ENCODE results near the gene DNMT3A. TPM values are rescaled to one million over a fixed set of nuclear protein-coding genes. Genes with fewer than 3 reads are reported as not detected.
A peak's percentile ranks its signal among the peaks of the same experiment; 100 is the strongest.

The DNMT3A gene
- total RNA-seq, 1 donor from 2014 or later: 80.2 TPM

- Mint-ChIP-seq H3K9me3 (ENCODE audit: unreplicated experiment) (no peaks in the 10 kb centered on the region), H3K27me3 (ENCODE audit: unreplicated experiment) (no peaks in the 10 kb centered on the region), H3K4me1 (ENCODE audit: unreplicated experiment) (peaks cover 50% of the 10 kb centered on the region), H3K4me3 (ENCODE audit: unreplicated experiment) (no peak overlapping the region), H3K27ac (ENCODE audit: unreplicated experiment) (no peak overlapping the region), H3K36me3 (ENCODE audit: unreplicated experiment) (peaks cover 10% of the 10 kb centered on the region)
- DNase-seq (ENCODE audit: extremely low spot score, unreplicated experiment): no peak
- TF ChIP-seq, protein P1, sequence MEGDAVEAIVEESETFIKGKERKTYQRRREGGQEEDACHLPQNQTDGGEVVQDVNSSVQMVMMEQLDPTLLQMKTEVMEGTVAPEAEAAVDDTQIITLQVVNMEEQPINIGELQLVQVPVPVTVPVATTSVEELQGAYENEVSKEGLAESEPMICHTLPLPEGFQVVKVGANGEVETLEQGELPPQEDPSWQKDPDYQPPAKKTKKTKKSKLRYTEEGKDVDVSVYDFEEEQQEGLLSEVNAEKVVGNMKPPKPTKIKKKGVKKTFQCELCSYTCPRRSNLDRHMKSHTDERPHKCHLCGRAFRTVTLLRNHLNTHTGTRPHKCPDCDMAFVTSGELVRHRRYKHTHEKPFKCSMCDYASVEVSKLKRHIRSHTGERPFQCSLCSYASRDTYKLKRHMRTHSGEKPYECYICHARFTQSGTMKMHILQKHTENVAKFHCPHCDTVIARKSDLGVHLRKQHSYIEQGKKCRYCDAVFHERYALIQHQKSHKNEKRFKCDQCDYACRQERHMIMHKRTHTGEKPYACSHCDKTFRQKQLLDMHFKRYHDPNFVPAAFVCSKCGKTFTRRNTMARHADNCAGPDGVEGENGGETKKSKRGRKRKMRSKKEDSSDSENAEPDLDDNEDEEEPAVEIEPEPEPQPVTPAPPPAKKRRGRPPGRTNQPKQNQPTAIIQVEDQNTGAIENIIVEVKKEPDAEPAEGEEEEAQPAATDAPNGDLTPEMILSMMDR (IDR thresholded peaks at IDR 0.05): no peak
Observed at GRCh38 chr2:25334482-25334881, 7.2 kb downstream of the DNMT3A start.

- Mint-ChIP-seq H3K36me3 (ENCODE audit: unreplicated experiment) (peaks cover 10% of the 10 kb centered on the region), H3K27ac (ENCODE audit: unreplicated experiment) (no peak overlapping the region)
- TF ChIP-seq, protein P1 (IDR thresholded peaks at IDR 0.05): no peak
Observed at GRCh38 chr2:25333981-25334380, 7.7 kb downstream of the DNMT3A start.

GRCh38 chr2:25332571-25332970 is 9.2 kb downstream of the DNMT3A start:
- Mint-ChIP-seq H3K4me3 (ENCODE audit: unreplicated experiment) (no peak overlapping the region), H3K27ac (ENCODE audit: unreplicated experiment) (peak overlapping the region; percentile 31), H3K4me1 (ENCODE audit: unreplicated experiment) (peaks cover 37% of the 10 kb centered on the region), H3K9me3 (ENCODE audit: unreplicated experiment) (no peaks in the 10 kb centered on the region), H3K36me3 (ENCODE audit: unreplicated experiment) (peaks cover 13% of the 10 kb centered on the region), H3K27me3 (ENCODE audit: unreplicated experiment) (no peaks in the 10 kb centered on the region)
- DNase-seq (ENCODE audit: extremely low spot score, unreplicated experiment): no peak
- TF ChIP-seq, protein P1 (IDR thresholded peaks at IDR 0.05): no peak

More at GRCh38 chr2:25333981-25334380, 7.7 kb downstream of the DNMT3A start:
- Mint-ChIP-seq H3K4me1 (ENCODE audit: unreplicated experiment) (peaks cover 49% of the 10 kb centered on the region), H3K27me3 (ENCODE audit: unreplicated experiment) (no peaks in the 10 kb centered on the region), H3K9me3 (ENCODE audit: unreplicated experiment) (no peaks in the 10 kb centered on the region), H3K4me3 (ENCODE audit: unreplicated experiment) (no peak overlapping the region)
- DNase-seq (ENCODE audit: extremely low spot score, unreplicated experiment): no peak

GRCh38 chr2:25331686-25332365 is 9.9 kb downstream of the DNMT3A start:
- Mint-ChIP-seq H3K27ac (ENCODE audit: unreplicated experiment) (peak overlapping the region; percentile 25), H3K4me3 (ENCODE audit: unreplicated experiment) (no peak overlapping the region), H3K27me3 (ENCODE audit: unreplicated experiment) (no peaks in the 10 kb centered on the region), H3K36me3 (ENCODE audit: unreplicated experiment) (peaks cover 18% of the 10 kb centered on the region), H3K9me3 (ENCODE audit: unreplicated experiment) (peaks cover 5% of the 10 kb centered on the region), H3K4me1 (ENCODE audit: unreplicated experiment) (peaks cover 32% of the 10 kb centered on the region)
- DNase-seq (ENCODE audit: extremely low spot score, unreplicated experiment): no peak
- TF ChIP-seq, protein P1 (IDR thresholded peaks at IDR 0.05): no peak

GRCh38 chr2:25330937-25331336 is 10.8 kb downstream of the DNMT3A start:
- peaks cover 9% of the 10 kb centered on the region for H3K9me3 Mint-ChIP-seq (ENCODE audit: unreplicated experiment)
- H3K27me3 Mint-ChIP-seq (ENCODE audit: unreplicated experiment): no peaks in the 10 kb centered on the region
- H3K27ac Mint-ChIP-seq (ENCODE audit: unreplicated experiment): no peak overlapping the region
- H3K36me3 Mint-ChIP-seq (ENCODE audit: unreplicated experiment): peaks cover 23% of the 10 kb centered on the region
- DNase-seq (ENCODE audit: extremely low spot score, unreplicated experiment): no peak
- no peak overlapping the region for H3K4me3 Mint-ChIP-seq (ENCODE audit: unreplicated experiment)
- H3K4me1 Mint-ChIP-seq (ENCODE audit: unreplicated experiment): peaks cover 28% of the 10 kb centered on the region
- TF ChIP-seq, protein P1 (IDR thresholded peaks at IDR 0.05): no peak

Measured in osteocyte (in vitro differentiated cells).